K562 (cell line): ENCODE results near the gene HSD17B8. TPM values are rescaled to one million over a fixed set of nuclear protein-coding genes. Genes with fewer than 3 reads are reported as not detected.

Experiments used
- ATAC-seq: fragments of 200-7000 bp; cut with Tn5 transposase; 3 replicates; pipeline ENCODE4 v1.9.1; 2020; ENCODE audit warnings: moderate library complexity
- BruUV-seq: library from RNA; stranded (reverse); fragments of 400-500 nt; replicated peaks from 2 replicates; lab custom pipeline; 2021; lab: Mats Ljungman, UMichigan
- CTCF ChIA-PET: fragments of 300-600 bp; formaldehyde crosslinking; extraction: SDS; loops from one replicate; lab custom pipeline; 2021; ENCODE audit warnings: low intra/inter-chr PET ratio; lab: Yijun Ruan, JAX
- POLR2A ChIA-PET: fragments of 300-600, 350-650 bp; sonication (Branson Sonifier 250); formaldehyde crosslinking; extraction: SDS; loops from one replicate; lab custom pipeline; 2021; ENCODE audit warnings: antibody characterized with exemption, inconsistent platforms; lab: Yijun Ruan, JAX
- DNase-seq, 4 experiments: peaks; one replicate each; pipeline versions ENCODE4 v3.0.0 to v3.0.0-alpha.2; 2011 to 2018; ENCODE audit warnings: low spot score in 3 of 4, mixed read lengths in 3 of 4; ENCODE audit errors: extremely low read depth in 1 of 4
- FAIRE-seq: peaks from 2 replicates; lab custom pipeline; 2011; peaks lifted over from hg19 to GRCh38; lab: Jason Lieb, UNC
- H2AFZ ChIP-seq: 2 replicates; pipeline ENCODE4 v1.6.0; 2011; ENCODE audit warnings: low read depth, low read length, control low read depth, inconsistent platforms
- H3K27ac ChIP-seq: fragments of 200-600 bp; 3 replicates; pipeline ENCODE4 v1.8.0; 2011; ENCODE audit warnings: low read depth, mild to moderate bottlenecking, control low read depth, inconsistent platforms, low read length, moderate library complexity, mixed read lengths; ENCODE audit errors: extremely low read depth
- H3K27me3 ChIP-seq, 2 experiments: fragments of 300-600 bp in 1 of 2; 2 replicates in 1 of 2; 3 replicates in 1 of 2; pipeline versions ENCODE4 v1.6.0 to v1.8.0; 2011; ENCODE audit warnings: inconsistent platforms in 2 of 2, low read length in 2 of 2, mild to moderate bottlenecking in 1 of 2, mixed read lengths in 1 of 2, moderate library complexity in 1 of 2; ENCODE audit not compliant: control insufficient read depth in 2 of 2, insufficient read depth in 2 of 2
- H3K36me3 ChIP-seq: fragments of 300-600 bp; 3 replicates; pipeline ENCODE4 v1.8.0; 2011; ENCODE audit warnings: mild to moderate bottlenecking, low read length, inconsistent platforms; ENCODE audit not compliant: control insufficient read depth, insufficient read depth
- H3K4me1 ChIP-seq, 2 experiments: fragments of 200-600 bp in 1 of 2; replicated peaks in 1 of 2; 2 replicates in 1 of 2; 3 replicates in 1 of 2; pipeline versions ENCODE4 v1.5.1 to v1.8.0; 2011; ENCODE audit warnings: inconsistent platforms in 2 of 2, low read length in 2 of 2, mild to moderate bottlenecking in 1 of 2, mixed read lengths in 1 of 2, moderate library complexity in 1 of 2; ENCODE audit not compliant: control insufficient read depth in 2 of 2, insufficient read depth in 2 of 2
- H3K4me2 ChIP-seq: 2 replicates; pipeline ENCODE4 v1.6.1; 2011; ENCODE audit warnings: low read length, control low read depth, inconsistent platforms, mixed read lengths; ENCODE audit not compliant: insufficient read depth
- H3K4me3 ChIP-seq: fragments of 200-600 bp; sonication (generic), shearing (Covaris generic); 2 replicates; pipeline ENCODE4 v1.5.1; 2016; ENCODE audit warnings: control low read depth, inconsistent platforms
- H3K79me2 ChIP-seq: fragments of 200-600 bp; 3 replicates; pipeline ENCODE4 v1.8.0; 2011; ENCODE audit warnings: low read length, inconsistent platforms; ENCODE audit not compliant: control insufficient read depth, insufficient read depth
- H3K9ac ChIP-seq, 2 experiments: 2 replicates each; pipeline versions ENCODE4 v1.6.0 to v1.6.1; 2011; ENCODE audit warnings: low read depth in 2 of 2, low read length in 2 of 2, control low read depth in 1 of 2, inconsistent platforms in 1 of 2, mild to moderate bottlenecking in 1 of 2, mixed read lengths in 1 of 2; ENCODE audit not compliant: insufficient read depth in 1 of 2
- H3K9me1 ChIP-seq: one replicate; pipeline ENCODE4 v1.6.0; 2011; ENCODE audit warnings: inconsistent platforms, mild to moderate bottlenecking, low read length, moderate library complexity; ENCODE audit not compliant: control insufficient read depth, insufficient read depth
- H3K9me3 ChIP-seq: replicated peaks from 2 replicates; pipeline ENCODE4 v1.5.1; 2011; ENCODE audit warnings: low read depth, low read length, inconsistent platforms; ENCODE audit not compliant: control insufficient read depth, insufficient read depth
- H4K20me1 ChIP-seq: replicated peaks from 2 replicates; pipeline ENCODE4 v1.6.1; 2011; ENCODE audit warnings: low read length, inconsistent platforms, mixed read lengths; ENCODE audit not compliant: control insufficient read depth, insufficient read depth
- MIER1 ChIP-seq: fragments of 450-650 bp; IDR thresholded peaks from 2 replicates; pipeline ENCODE4 v1.6.1; 2016; ENCODE audit warnings: antibody characterized with exemption, mild to moderate bottlenecking, low read depth
- NFIC ChIP-seq: fragments of 450-650 bp; IDR thresholded peaks from 2 replicates; pipeline ENCODE4 v1.6.1; 2017; ENCODE audit warnings: mild to moderate bottlenecking, inconsistent platforms
- POLR2H ChIP-seq: IDR thresholded peaks from 2 replicates; pipeline ENCODE4 v1.6.1; 2016; ENCODE audit warnings: missing genetic modification characterization, low read depth, mild to moderate bottlenecking, control low read depth, missing compliant biosample characterization, moderate library complexity
- SMARCC2 ChIP-seq: fragments of 450-650 bp; IDR thresholded peaks from 2 replicates; pipeline ENCODE4 v1.6.1; 2017; ENCODE audit warnings: antibody characterized with exemption, moderate library complexity, mild to moderate bottlenecking, low read depth
- WHSC1 ChIP-seq: IDR thresholded peaks from one replicate; pipeline ENCODE4 v1.6.1; 2012; ENCODE audit warnings: low read length, control low read depth, inconsistent platforms
- ZNF212 ChIP-seq: fragments of 450-650 bp; formaldehyde crosslinking; IDR thresholded peaks from 2 replicates; pipeline ENCODE4 v1.4.0; 2020; ENCODE audit warnings: mild to moderate bottlenecking
- ZNF282 ChIP-seq: sonication (generic); formaldehyde crosslinking; IDR thresholded peaks from 2 replicates; pipeline ENCODE4 v1.8.1; 2023; ENCODE audit warnings: missing genetic modification reagents
- WGBS: fragments of 100-300 bp; shearing (Covaris generic); methylation state at CpG from one replicate; pipeline ENCODE4 v1.1.6; 2016; ENCODE audit warnings: low coverage, mixed read lengths; ENCODE audit not compliant: insufficient coverage; ENCODE audit errors: missing lambda C conversion rate; 5-methylcytosine and 5-hydroxymethylcytosine counted together
- in situ Hi-C: fragments of 300-500 bp; cut with MboI; formaldehyde crosslinking; loops from 4 replicates; pipeline ENCODE4 v1.15.0; 2018; ENCODE audit warnings: inconsistent platforms, mixed read lengths
- intact Hi-C: fragments of 100-400 bp; cut with micrococcal nuclease; formaldehyde crosslinking; loops from 2 replicates; pipeline ENCODE4 v1.14.2; 2022
- polyA plus RNA-seq, 8 experiments: library from polyadenylated mRNA; depleted of rRNA in 4 of 8; stranded (reverse) in 5 of 8; unstranded in 3 of 8; fragments of >200 nt; fragmentation: Nextera tagmentation in 2 of 8; fragmentation: Illumina TruSeq in 1 of 8; extraction: Ambion mirVana in 2 of 8; extraction: Trizol in 1 of 8; gene quantifications; 2 replicates each; pipeline versions ENCODE4 v1.2.1 to v1.2.3, GENCODE V29; 2011 to 2014; ENCODE audit warnings: inconsistent platforms in 1 of 8, missing spikeins in 1 of 8
- total RNA-seq, 7 experiments: library from RNA; depleted of rRNA in 6 of 7; stranded (reverse); fragments of >200 nt in 6 of 7; fragmentation: Illumina TruSeq in 2 of 7; extraction: Trizol in 2 of 7; gene quantifications; 2 replicates each; pipeline versions ENCODE4 v1.2.1 to v1.2.3, GENCODE V29; 2011 to 2021; ENCODE audit warnings: low replicate concordance in 1 of 7
- TF ChIP-seq, protein P1 (sequence below): sonication (generic); formaldehyde crosslinking; IDR thresholded peaks from 2 replicates; pipeline ENCODE4 v1.9.0; 2022; ENCODE audit warnings: mild to moderate bottlenecking, missing genetic modification reagents
- TF ChIP-seq, protein P2 (sequence below): fragments of 450-650 bp; IDR thresholded peaks from 2 replicates; pipeline ENCODE4 v1.6.1; 2017; ENCODE audit warnings: mild to moderate bottlenecking, moderate library complexity
- TF ChIP-seq, protein P3 (sequence below), 3 experiments: fragments of 200-800 bp in 1 of 3; sonication (Bioruptor generic) in 1 of 3; sonication (generic) in 1 of 3; formaldehyde crosslinking in 1 of 3; IDR thresholded peaks; 2 replicates each; pipeline versions ENCODE4 v1.6.1 to v1.8.0; 2016 to 2022; ENCODE audit warnings: mild to moderate bottlenecking in 2 of 3, missing compliant biosample characterization in 2 of 3, missing genetic modification characterization in 2 of 3, missing genetic modification reagents in 1 of 3
- TF ChIP-seq, protein P4 (sequence below): fragments of 250-450 bp; sonication (Bioruptor Pico); IDR thresholded peaks from 2 replicates; pipeline ENCODE4 v1.5.0; 2021

HSD17B8 gene
- total and polyA plus RNA-seq, 9 of the 15 experiments (the other 6 are each of a cell fraction or from before 2014, with no cell fraction given) = 3.7 to 35.2 (median 14.2) TPM

DNA sequence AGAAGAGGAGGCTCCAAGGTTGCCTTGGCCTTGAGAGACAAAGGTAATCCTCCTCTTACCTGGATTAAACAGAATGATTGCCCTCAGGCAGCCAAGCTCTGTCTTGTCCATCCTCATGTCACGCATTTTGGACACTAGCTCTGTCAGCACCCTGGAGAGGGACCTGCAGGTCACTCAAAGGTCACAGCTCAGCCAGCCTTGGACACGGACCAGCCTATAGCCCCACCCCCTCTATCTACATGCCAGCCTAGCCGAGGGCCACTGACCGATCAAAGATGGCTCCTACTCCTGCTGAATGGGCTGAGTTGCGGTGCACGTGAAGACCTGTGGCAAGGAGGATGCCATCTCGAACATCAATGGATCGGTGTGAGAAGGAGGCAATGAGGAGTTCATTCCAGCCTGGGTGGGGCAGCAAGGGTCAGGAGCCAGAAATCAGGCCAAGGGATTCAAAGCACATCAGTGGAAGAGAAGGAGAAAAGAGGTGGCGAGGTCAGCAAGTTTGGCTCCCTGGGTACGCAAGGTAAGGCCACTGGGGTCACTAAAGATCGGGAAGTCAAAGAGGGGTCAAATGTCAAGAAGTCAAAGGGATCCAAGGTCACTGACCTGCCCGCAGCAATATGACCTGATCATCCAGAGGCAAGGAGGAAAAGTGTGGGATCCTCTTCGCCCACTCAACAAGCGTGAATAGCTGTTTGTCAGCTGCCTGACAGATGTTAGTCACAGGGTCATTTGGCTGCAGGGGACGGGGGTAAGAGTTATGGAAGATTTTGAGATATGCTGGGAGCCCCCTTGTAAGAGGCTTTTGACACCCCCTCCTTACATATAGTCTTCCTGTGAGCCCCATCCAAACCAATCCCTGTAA is 8.9 kb upstream of the HSD17B8 start:
- FAIRE-seq (no peak), DNase-seq (peak in 3 of 4 experiments; percentile 55 to 59 (median 56)), ATAC-seq (no peak)
- Histone ChIP-seq H3K4me1 (peaks cover 17 to 34% of the 10 kb centered on the region in 2 experiments; a peak in 4 of 5 replicates), H3K4me3 (no peak overlapping the region), H3K9me1 (peaks cover 7% of the 10 kb centered on the region), H3K27ac (no peak overlapping the region), H3K36me3 (peaks cover 35% of the 10 kb centered on the region; the same call in 2 of the 3 replicates), H4K20me1 (peaks cover 6% of the 10 kb centered on the region; the same call in 1 of the 2 replicates), H3K27me3 (peaks cover 11% of the 10 kb centered on the region in 2 experiments; a peak in 4 of 5 replicates), H2AFZ (no peak overlapping the region), H3K9ac (peak overlapping the region in 1 of 2 experiments; percentile 57; a peak in 1 of 4 replicates), H3K9me3 (no peaks in the 10 kb centered on the region), H3K79me2 (peaks cover 26% of the 10 kb centered on the region), H3K4me2 (no peak overlapping the region)
- CTCF ChIA-PET = interaction anchor here (0.6 kb wide), 3 partner anchors 69 to 200 kb away, joined by 3 read pairs; no protein-coding TSS in a partner anchor
- BruUV-seq = no TSS peak
- POLR2A ChIA-PET = interaction anchor here (0.9 to 1.1 kb wide), 2 partner anchors 8 to 9 kb away, joined by 3 to 4 read pairs; partner anchors contain the start of gene HSD17B8
- WGBS = 77% methylated on average over 15 of the region's 15 CpGs
- in situ Hi-C loops = no loop called here
- intact Hi-C loops = loop anchor here (2.0 kb wide), 1 partner anchor 35 kb away; no protein-coding TSS in a partner anchor
- TF ChIP-seq ZNF282 (CRISPR knock-in tag) (0 out of 2 replicates have a peak, but pooled peaks have one; percentile 40), WHSC1 (no peak), SMARCC2 (no peak), MIER1 (peak; percentile 91), NFIC (peak; percentile 52; the same call in 1 of the 2 replicates), ZNF212 (CRISPR knock-in tag) (no peak), POLR2H (no peak)
- TF ChIP-seq, protein P1, sequence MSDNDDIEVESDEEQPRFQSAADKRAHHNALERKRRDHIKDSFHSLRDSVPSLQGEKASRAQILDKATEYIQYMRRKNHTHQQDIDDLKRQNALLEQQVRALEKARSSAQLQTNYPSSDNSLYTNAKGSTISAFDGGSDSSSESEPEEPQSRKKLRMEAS (CRISPR knock-in tag) = 0 out of 2 replicates have a peak, but pooled peaks have one; percentile 18
- TF ChIP-seq, protein P2, sequence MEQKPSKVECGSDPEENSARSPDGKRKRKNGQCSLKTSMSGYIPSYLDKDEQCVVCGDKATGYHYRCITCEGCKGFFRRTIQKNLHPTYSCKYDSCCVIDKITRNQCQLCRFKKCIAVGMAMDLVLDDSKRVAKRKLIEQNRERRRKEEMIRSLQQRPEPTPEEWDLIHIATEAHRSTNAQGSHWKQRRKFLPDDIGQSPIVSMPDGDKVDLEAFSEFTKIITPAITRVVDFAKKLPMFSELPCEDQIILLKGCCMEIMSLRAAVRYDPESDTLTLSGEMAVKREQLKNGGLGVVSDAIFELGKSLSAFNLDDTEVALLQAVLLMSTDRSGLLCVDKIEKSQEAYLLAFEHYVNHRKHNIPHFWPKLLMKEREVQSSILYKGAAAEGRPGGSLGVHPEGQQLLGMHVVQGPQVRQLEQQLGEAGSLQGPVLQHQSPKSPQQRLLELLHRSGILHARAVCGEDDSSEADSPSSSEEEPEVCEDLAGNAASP = no peak
- TF ChIP-seq, protein P3, sequence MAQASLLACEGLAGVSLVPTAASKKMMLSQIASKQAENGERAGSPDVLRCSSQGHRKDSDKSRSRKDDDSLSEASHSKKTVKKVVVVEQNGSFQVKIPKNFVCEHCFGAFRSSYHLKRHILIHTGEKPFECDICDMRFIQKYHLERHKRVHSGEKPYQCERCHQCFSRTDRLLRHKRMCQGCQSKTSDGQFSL (CRISPR knock-in tag; IDR thresholded peaks at IDR 0.05) = no peak
- TF ChIP-seq, protein P3 (tag; IDR thresholded peaks at IDR 0.05) = no peak
- TF ChIP-seq, protein P4, sequence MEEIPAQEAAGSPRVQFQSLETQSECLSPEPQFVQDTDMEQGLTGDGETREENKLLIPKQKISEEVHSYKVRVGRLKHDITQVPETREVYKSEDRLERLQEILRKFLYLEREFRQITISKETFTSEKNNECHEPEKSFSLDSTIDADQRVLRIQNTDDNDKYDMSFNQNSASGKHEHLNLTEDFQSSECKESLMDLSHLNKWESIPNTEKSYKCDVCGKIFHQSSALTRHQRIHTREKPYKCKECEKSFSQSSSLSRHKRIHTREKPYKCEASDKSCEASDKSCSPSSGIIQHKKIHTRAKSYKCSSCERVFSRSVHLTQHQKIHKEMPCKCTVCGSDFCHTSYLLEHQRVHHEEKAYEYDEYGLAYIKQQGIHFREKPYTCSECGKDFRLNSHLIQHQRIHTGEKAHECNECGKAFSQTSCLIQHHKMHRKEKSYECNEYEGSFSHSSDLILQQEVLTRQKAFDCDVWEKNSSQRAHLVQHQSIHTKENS (CRISPR knock-in tag) = no peak
